K562 (cell line): ENCODE measurements around the gene TIGD7. TPM values are rescaled to one million over a fixed set of nuclear protein-coding genes. Genes with fewer than 3 reads are reported as not detected.

ENCODE experiments used
- ATF7 ChIP-seq: fragments of 450-650 bp; IDR thresholded peaks from 2 replicates; pipeline ENCODE4 v1.7.1; 2014; ENCODE audit warnings: mild to moderate bottlenecking, moderate library complexity
- CGGBP1 ChIP-seq: fragments of 250-450 bp; sonication (Bioruptor Pico); IDR thresholded peaks from 2 replicates; pipeline ENCODE4 v1.9.0; 2021; ENCODE audit warnings: mild to moderate bottlenecking
- CHCHD3 ChIP-seq: fragments of 250-450 bp; sonication (Bioruptor Pico); IDR thresholded peaks from 2 replicates; pipeline ENCODE4 v2.1.2; 2022; ENCODE audit warnings: mild to moderate bottlenecking
- CHD1 ChIP-seq: fragments of 200-600 bp; sonication (generic); IDR thresholded peaks from one replicate; pipeline ENCODE4 v1.6.1; 2012; ENCODE audit warnings: mild to moderate bottlenecking, moderate library complexity, low read length, inconsistent platforms
- E2F5 ChIP-seq: sonication (generic); formaldehyde crosslinking; IDR thresholded peaks from 2 replicates; pipeline ENCODE4 v1.8.0; 2022; ENCODE audit warnings: mild to moderate bottlenecking, missing genetic modification reagents
- ETV6 ChIP-seq, 3 experiments: fragments of 150-350 bp in 1 of 3; sonication (generic) in 1 of 3; formaldehyde crosslinking in 1 of 3; IDR thresholded peaks; 2 replicates each; pipeline versions ENCODE4 v1.6.1 to v1.8.0; 2014 to 2022; ENCODE audit warnings: borderline replicate concordance in 2 of 3, low read depth in 2 of 3, antibody characterized with exemption in 1 of 3, low read length in 1 of 3, mild to moderate bottlenecking in 1 of 3, missing genetic modification reagents in 1 of 3
- GTF2A2 ChIP-seq: IDR thresholded peaks from 2 replicates; pipeline ENCODE4 v1.6.1; 2016; ENCODE audit warnings: mild to moderate bottlenecking, missing genetic modification characterization, missing compliant biosample characterization
- HDAC3 ChIP-seq: fragments of 450-650 bp; IDR thresholded peaks from 2 replicates; pipeline ENCODE4 v1.6.1; 2018; ENCODE audit warnings: borderline replicate concordance, mild to moderate bottlenecking, moderate library complexity; ENCODE audit not compliant: partially characterized antibody
- LARP7 ChIP-seq: fragments of 450-650 bp; IDR thresholded peaks from 2 replicates; pipeline ENCODE4 v1.6.1; 2016
- NR2C1 ChIP-seq, 2 experiments: fragments of 450-650 bp; IDR thresholded peaks; 2 replicates each; pipeline ENCODE4 v1.6.1; 2017; ENCODE audit warnings: mild to moderate bottlenecking in 2 of 2, antibody characterized with exemption in 1 of 2, inconsistent platforms in 1 of 2, missing compliant biosample characterization in 1 of 2, missing genetic modification characterization in 1 of 2
- NR2C2 ChIP-seq, 2 experiments: fragments of 200-800 bp in 1 of 2; sonication (Bioruptor generic) in 1 of 2; sonication (generic) in 1 of 2; formaldehyde crosslinking in 1 of 2; IDR thresholded peaks; 2 replicates each; pipeline versions ENCODE4 v1.6.1 to v1.8.0; 2016 to 2022; ENCODE audit warnings: mild to moderate bottlenecking in 1 of 2, missing compliant biosample characterization in 1 of 2, missing genetic modification characterization in 1 of 2, missing genetic modification reagents in 1 of 2
- POU5F1 ChIP-seq: fragments of 150-350 bp; IDR thresholded peaks from 2 replicates; pipeline ENCODE4 v1.6.1; 2014; ENCODE audit warnings: borderline replicate concordance, low read length, low read depth, mild to moderate bottlenecking; ENCODE audit not compliant: partially characterized antibody
- PURB ChIP-seq: sonication (generic); formaldehyde crosslinking; IDR thresholded peaks from 2 replicates; pipeline ENCODE4 v1.9.0; 2021; ENCODE audit warnings: low read depth, mild to moderate bottlenecking, missing genetic modification reagents
- RFX5 ChIP-seq: IDR thresholded peaks from 2 replicates; pipeline ENCODE4 v1.6.1; 2011; ENCODE audit warnings: low read depth, mild to moderate bottlenecking, improper control_type of control experiment, low read length
- SFPQ ChIP-seq: fragments of 200-400 bp; formaldehyde crosslinking; IDR thresholded peaks from 2 replicates; pipeline ENCODE4 v1.6.1; 2017; ENCODE audit warnings: mild to moderate bottlenecking, low read depth, low read length, moderate library complexity
- THRB ChIP-seq: fragments of 450-650 bp; formaldehyde crosslinking; conservative IDR thresholded peaks from 2 replicates; pipeline ENCODE4 v1.4.0; 2022; ENCODE audit warnings: mild to moderate bottlenecking, missing genetic modification characterization
- ZNF740 ChIP-seq, 3 experiments: fragments of 200-800 bp in 1 of 3; sonication (Bioruptor generic) in 1 of 3; sonication (generic) in 1 of 3; formaldehyde crosslinking in 1 of 3; IDR thresholded peaks; 2 replicates each; pipeline versions ENCODE4 v1.6.1 to v1.8.0; 2016 to 2022; ENCODE audit warnings: mild to moderate bottlenecking in 2 of 3, missing compliant biosample characterization in 2 of 3, missing genetic modification characterization in 2 of 3, missing genetic modification reagents in 1 of 3
- polyA plus RNA-seq, 8 experiments: library from polyadenylated mRNA; depleted of rRNA in 4 of 8; stranded (reverse) in 5 of 8; unstranded in 3 of 8; fragments of >200 nt; fragmentation: Nextera tagmentation in 2 of 8; fragmentation: Illumina TruSeq in 1 of 8; extraction: Ambion mirVana in 2 of 8; extraction: Trizol in 1 of 8; gene quantifications; 2 replicates each; pipeline versions ENCODE4 v1.2.1 to v1.2.3, GENCODE V29; 2011 to 2014; ENCODE audit warnings: inconsistent platforms in 1 of 8, missing spikeins in 1 of 8
- total RNA-seq, 7 experiments: library from RNA; depleted of rRNA in 6 of 7; stranded (reverse); fragments of >200 nt in 6 of 7; fragmentation: Illumina TruSeq in 2 of 7; extraction: Trizol in 2 of 7; gene quantifications; 2 replicates each; pipeline versions ENCODE4 v1.2.1 to v1.2.3, GENCODE V29; 2011 to 2021; ENCODE audit warnings: low replicate concordance in 1 of 7

The TIGD7 gene
- total and polyA plus RNA-seq, 9 of the 15 experiments (the other 6 are each of a cell fraction or from before 2014, with no cell fraction given), result 0.84 to 10.7 (median 6.7) TPM

- no peak for TF ChIP-seq NR2C1 (IDR thresholded peaks at IDR 0.05)
- TF ChIP-seq NR2C1 (tag; IDR thresholded peaks at IDR 0.05), result 0 out of 2 replicates have a peak, but pooled peaks have one; percentile 13
- TF ChIP-seq CGGBP1 (CRISPR knock-in tag), result no peak
- no peak for TF ChIP-seq LARP7
- TF ChIP-seq GTF2A2 (tag), result no peak
- no peak for TF ChIP-seq PURB (CRISPR knock-in tag)
- peak; percentile 39; the same call in 1 of the 2 replicates for TF ChIP-seq E2F5 (CRISPR knock-in tag)
- 0 out of 4 replicates have a peak, but pooled peaks of 1 of the 2 experiments have one; percentile 74 for TF ChIP-seq ETV6 (IDR thresholded peaks at IDR 0.05; ENCODE audit: borderline replicate concordance in 1 of 2, low read depth in 2 of 2, low read length in 1 of 2)
- no peak; the same call in 1 of the 2 replicates for TF ChIP-seq ETV6 (CRISPR knock-in tag; IDR thresholded peaks at IDR 0.05; ENCODE audit: borderline replicate concordance)
- TF ChIP-seq POU5F1, result no peak
- no peak for TF ChIP-seq CHCHD3 (CRISPR knock-in tag)
- TF ChIP-seq HDAC3, result no peak
- peak; percentile 64; the same call in 1 of the 2 replicates for TF ChIP-seq ZNF740 (CRISPR knock-in tag; IDR thresholded peaks at IDR 0.05)
- no peak for TF ChIP-seq ZNF740 (tag; IDR thresholded peaks at IDR 0.05)
- no peak for TF ChIP-seq RFX5
- TF ChIP-seq ATF7, result peak; percentile 45
- TF ChIP-seq NR2C2 (CRISPR knock-in tag; IDR thresholded peaks at IDR 0.05), result peak; percentile 56
- TF ChIP-seq NR2C2 (tag; IDR thresholded peaks at IDR 0.05), result peak; percentile 79
- TF ChIP-seq THRB (CRISPR knock-in tag), result 0 out of 2 replicates have a peak, but pooled peaks have one; percentile 28
- no peak for TF ChIP-seq CHD1
- TF ChIP-seq SFPQ, result no peak
These were observed at the start of gene TIGD7, which contains the start of gene ZNF75A (continued) for GRCh38 chr16:3305109-3306068.
